NCI-H1105 treated with DMSO at 0.1 percent for 48 hours (cell line): ENCODE results near the gene BOD1.
A peak's percentile ranks its signal among the peaks of the same experiment; 100 is the strongest.

Experiments used
- DNase-seq: peaks from one replicate; lab custom pipeline; 2025; lab: John Stamatoyannopoulos, UW

BOD1 gene

GRCh38 chr5:173577166-173577565 is 39.3 kb downstream of the BOD1 start:
- no peak for DNase-seq

DNA sequence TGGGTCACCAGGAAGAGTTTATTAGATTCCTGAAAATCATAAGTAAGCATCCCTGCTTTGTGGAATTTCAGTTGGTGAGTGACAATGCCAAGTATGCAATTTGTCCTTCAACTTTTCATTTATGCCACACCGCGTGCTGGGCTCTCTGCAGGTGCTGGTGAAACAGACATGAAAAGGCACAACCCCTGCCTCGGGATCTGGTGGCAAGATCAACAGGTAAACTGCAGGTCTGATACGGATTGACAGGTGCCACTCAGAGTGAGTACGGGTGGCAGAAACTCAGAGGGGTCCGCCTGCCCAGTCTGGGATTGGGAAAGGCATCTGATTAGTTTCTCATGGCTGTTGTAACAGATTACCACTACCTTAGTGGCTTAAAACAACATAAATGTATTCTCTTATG is 40.5 kb downstream of the BOD1 start:
- no peak for DNase-seq

DNA sequence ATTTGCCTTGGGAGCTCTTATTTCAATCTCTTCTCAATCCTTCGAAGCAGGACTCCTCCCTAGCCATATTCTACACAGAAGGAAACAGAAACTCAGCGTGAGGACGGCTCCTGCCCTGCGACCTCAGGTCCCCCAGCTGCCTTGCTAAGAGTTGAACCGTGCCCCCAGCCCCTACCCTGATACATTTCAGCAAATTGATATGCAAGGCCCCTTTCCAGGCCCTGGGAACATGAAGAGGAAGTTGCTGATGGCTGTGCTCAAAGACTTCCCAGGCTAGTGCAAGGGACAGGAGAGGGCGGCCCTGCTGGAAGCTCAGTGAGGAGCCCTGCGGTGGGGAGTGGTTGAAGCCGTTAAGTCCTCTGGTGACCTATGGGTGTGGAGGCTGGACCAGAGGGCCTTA is 41.5 kb downstream of the BOD1 start:
- DNase-seq: no peak

DNA sequence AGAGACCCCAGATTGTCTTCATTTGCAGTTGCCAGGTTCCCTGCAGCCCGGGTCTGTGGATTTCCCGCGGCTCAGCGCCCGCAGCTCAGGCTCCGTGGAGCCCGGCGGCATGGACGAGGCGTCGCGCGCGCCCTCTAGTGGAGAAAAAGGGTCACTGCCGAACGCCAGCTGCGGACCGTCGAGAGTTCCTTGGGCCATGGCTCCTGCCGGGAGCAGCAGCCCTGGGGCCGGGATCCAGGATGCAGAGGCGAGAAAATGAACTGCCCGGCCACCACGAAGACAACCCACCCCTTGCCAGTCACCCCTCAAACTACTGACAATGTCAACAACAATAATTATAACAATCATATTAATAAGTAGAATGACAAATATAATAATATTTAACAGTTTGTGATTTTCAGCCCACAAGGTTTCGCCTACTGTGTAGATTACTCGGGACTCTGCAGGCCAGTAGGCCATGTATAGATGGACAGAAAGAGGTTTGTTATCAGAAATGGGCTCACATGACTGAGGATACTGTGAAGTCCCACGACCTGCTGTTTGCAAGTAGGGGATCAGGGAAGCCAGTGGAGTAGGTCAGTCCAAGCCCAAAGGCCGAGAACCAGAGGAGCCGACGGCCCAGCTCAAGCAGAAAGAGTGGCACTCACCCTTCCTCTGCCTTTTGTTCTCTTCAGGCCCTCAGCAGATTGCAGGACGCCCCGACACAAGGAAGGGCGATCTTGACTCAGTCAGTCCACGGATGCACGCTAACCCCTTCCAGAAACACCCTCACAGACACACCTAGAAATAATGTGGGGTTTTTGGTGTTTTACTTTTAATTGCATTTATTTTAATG is 43.1 kb downstream of the BOD1 start:
- peak; percentile 19 for DNase-seq

- no peak for DNase-seq
These were observed 43.9 kb downstream of the BOD1 start for GRCh38 chr5:173572431-173573125.

DNA sequence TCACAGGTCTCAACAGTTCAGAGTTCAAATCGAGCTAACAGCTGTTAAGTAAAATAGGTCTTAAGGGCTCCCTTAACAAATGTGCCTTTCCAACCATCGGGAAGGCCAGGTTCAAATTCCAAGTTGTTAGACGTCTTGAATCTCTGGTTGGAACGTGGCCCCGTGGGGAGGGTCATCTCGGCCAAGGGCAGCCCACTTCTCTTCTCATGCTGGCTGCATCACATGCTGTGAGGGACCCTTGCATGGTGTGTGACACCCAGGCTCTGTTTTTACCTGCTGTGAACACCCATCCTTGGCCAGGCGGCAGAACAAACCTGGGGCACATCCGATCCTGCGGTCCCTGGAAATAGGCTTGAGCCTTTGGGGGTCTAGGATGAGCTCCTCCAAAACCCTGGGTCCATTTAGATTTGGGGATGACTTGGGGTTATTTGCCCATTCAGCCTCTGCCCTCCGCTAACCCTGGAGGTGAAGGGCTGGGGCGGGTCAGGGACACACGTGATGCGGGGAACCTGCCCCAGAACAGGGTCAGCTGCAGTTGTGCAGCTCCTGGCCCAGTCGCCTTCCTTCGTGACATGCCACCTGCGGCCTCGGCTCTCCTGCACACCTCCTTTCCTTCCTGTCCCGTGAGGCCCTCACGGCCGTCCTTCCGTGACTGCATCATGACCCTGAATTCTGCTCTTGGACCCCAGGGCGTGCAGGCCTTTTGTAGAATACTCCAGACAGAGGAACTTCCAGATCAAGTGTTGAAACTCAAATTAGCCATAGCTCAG is 45.9 kb downstream of the BOD1 start:
- DNase-seq: no peak

- DNase-seq: no peak
These were observed 47.7 kb downstream of the BOD1 start for GRCh38 chr5:173568703-173569102.

- DNase-seq: no peak
These were observed 48.3 kb downstream of the BOD1 start for GRCh38 chr5:173568128-173568527.

DNA sequence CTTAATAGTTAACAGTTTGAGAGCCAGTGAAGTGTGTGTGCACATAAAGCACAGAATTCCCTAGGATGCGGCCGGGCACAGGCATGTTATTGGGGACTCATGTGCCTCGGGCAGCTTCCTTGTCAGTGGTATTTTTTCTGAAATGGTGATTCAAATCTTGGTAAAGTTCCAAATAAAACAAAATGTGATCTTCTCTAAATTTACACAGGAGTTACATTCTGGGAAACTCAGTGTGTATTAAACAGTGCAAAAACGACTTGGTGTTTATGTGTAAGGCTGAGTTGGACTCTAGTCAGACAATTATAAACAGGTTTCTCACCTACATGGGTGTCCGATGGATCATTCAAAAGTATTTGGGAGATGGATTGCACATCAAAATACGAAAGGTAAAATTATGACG is 48.9 kb downstream of the BOD1 start:
- no peak for DNase-seq

DNA sequence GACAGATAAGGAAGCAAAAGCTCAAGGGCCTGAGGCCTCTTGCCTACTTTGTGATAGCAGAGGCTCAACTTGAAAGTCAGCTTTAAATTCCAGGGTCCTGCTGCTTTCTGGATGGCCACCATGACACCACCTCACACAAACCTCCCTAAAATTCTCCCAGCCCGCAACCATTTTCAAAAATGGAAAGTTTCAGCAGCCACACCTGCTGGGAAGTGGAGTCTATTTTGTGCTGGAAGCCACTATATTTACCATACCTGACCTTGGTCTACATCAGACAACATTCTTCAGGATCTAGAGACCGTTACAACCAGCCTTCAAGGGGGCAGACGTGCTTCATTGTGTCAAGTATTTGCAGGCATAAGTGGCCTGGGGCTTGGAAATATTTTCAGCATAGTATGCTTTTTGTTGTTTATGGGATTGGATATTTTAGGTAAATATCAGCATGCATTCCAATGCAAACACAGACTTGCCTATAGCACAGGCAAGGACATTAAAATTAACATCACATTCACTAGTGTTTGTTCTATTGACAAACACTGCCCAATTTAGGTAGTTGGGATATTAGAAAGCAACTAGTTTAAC is 50.9 kb downstream of the BOD1 start:
- DNase-seq: no peak

DNA sequence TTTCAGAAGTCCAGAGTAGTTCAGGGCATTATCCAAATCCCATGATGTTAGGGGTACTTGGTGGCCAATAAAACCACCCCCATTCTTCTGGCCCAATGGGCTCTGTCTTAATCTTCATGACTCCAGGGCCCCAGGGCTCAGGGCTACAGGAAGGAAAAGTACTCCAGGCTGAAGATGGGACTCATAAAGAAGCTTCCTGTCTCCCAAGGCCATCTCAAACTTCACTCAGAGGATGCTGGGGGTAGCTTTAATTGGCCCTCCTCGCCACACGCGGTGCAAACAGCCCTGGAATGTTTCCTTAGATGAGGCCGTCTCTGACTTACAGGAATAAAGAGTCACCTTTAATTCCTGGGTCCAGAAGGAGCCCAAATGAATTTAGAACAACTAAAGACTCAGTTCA is 52.3 kb downstream of the BOD1 start:
- no peak for DNase-seq

GRCh38 chr5:173563246-173563645 is 53.2 kb downstream of the BOD1 start:
- DNase-seq: no peak

DNA sequence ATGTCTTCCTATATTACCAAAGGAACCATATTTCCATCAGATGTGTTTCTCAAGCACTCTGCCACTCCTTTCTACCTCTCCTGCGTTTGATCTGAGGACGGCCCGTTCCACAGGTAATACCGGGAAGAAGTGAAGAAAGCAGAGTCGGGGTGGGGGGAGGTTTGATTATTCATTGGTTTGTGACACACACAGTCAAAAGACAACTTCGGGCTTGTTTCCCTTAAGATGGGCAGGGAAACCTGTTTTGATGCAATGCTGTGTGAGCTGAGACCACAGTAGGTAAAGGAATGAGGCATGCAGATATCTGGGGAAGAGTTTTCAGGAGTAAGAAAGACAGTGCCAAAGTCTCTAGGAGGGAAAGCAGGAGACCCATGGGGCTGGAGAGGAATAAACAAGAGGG is 54.0 kb downstream of the BOD1 start:
- no peak for DNase-seq
